AG04450 (cell line): ENCODE measurements around the gene R3HDM1. TPM values are rescaled to one million over a fixed set of nuclear protein-coding genes. Genes with fewer than 3 reads are reported as not detected.

Source experiments
- CTCF ChIA-PET: fragments of 300-600, 350-600 bp; formaldehyde crosslinking; extraction: SDS; loops from one replicate; lab custom pipeline; 2022; ENCODE audit warnings: antibody characterized with exemption, inconsistent platforms; lab: Charles Lee
- POLR2A ChIA-PET: fragments of 350-600 bp; formaldehyde crosslinking; extraction: SDS; loops from one replicate; lab custom pipeline; 2021; ENCODE audit warnings: antibody characterized with exemption, inconsistent platforms; lab: Yijun Ruan, JAX
- DNase-seq: peaks from one replicate; pipeline ENCODE4 v3.0.0-alpha.2; 2011; ENCODE audit warnings: low read depth, low spot score
- H3K27ac ChIP-seq: one replicate; pipeline ENCODE4 v1.5.1; 2012; ENCODE audit warnings: low read depth, low read length, control low read depth
- H3K27me3 ChIP-seq: one replicate; pipeline ENCODE4 v1.6.0; 2012; ENCODE audit warnings: low read length; ENCODE audit not compliant: control insufficient read depth, insufficient read depth
- H3K4me3 ChIP-seq: 2 replicates; pipeline ENCODE4 v1.5.1; 2011; ENCODE audit warnings: mild to moderate bottlenecking, low read depth, low read length, control low read depth
- H3K9me3 ChIP-seq: 2 replicates; pipeline ENCODE4 v1.5.1; 2012; ENCODE audit warnings: low read length; ENCODE audit not compliant: control insufficient read depth, insufficient read depth
- polyA plus RNA-seq: library from polyadenylated mRNA; depleted of rRNA; stranded (reverse); fragments of >200 nt; gene quantifications from 2 replicates; pipeline ENCODE4 v1.2.3, GENCODE V29; 2011
- TF ChIP-seq, protein P1 (sequence below): IDR thresholded peaks from 2 replicates; pipeline ENCODE4 v1.5.1; 2011; ENCODE audit warnings: low read depth, low read length, control low read depth, inconsistent platforms

R3HDM1 gene
- polyA plus RNA-seq, 1 experiment, result 39.1 TPM

DNA sequence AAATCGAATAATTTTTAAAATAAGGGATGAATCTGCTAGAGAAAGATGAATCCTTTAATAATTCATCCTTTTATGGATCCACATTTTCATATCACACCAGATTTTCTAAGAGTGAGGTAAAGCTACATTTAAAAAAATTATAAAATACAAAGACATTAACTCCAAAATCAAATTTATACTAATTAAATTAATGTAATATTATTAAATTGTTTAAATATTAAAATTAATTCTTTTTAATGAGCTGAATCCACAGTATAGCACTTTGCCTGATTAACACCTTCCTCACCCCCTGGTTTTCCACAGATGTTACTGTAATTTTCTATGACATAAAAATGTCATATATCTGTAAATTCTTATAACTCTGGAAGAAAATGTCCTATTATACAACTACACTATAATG is 26.5 kb upstream of the R3HDM1 start:
- Histone ChIP-seq H3K27me3 (no peaks in the 10 kb centered on the region), H3K4me3 (no peak overlapping the region), H3K27ac (no peak overlapping the region), H3K9me3 (no peaks in the 10 kb centered on the region)
- ChIA-PET POLR2A (no interaction called here), CTCF (interaction anchor here (1.5 kb wide), 1 partner anchor 501 kb away, joined by 5 read pairs; no protein-coding TSS in a partner anchor)
- no peak for DNase-seq
- TF ChIP-seq, protein P1, sequence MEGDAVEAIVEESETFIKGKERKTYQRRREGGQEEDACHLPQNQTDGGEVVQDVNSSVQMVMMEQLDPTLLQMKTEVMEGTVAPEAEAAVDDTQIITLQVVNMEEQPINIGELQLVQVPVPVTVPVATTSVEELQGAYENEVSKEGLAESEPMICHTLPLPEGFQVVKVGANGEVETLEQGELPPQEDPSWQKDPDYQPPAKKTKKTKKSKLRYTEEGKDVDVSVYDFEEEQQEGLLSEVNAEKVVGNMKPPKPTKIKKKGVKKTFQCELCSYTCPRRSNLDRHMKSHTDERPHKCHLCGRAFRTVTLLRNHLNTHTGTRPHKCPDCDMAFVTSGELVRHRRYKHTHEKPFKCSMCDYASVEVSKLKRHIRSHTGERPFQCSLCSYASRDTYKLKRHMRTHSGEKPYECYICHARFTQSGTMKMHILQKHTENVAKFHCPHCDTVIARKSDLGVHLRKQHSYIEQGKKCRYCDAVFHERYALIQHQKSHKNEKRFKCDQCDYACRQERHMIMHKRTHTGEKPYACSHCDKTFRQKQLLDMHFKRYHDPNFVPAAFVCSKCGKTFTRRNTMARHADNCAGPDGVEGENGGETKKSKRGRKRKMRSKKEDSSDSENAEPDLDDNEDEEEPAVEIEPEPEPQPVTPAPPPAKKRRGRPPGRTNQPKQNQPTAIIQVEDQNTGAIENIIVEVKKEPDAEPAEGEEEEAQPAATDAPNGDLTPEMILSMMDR, result no peak

DNA sequence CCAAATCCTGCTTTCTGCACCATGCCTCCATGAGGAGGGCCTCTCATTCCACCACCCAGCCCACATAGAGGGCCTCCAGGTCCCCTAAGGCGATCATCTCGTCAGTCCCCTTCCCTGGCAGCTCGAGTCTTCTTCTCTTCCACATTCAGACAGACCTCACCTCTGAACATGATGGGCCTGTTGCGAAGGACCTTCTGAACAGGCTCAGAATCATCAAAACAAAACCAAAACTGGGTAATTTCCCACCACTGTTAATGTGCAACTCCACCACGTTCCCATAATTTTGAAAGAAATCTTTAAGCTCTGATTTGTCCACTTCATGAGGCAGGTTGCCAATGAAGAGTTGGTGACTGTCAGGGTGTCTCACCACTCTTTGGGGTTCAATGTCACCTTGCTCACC is 20.7 kb upstream of the R3HDM1 start:
- H3K9me3 ChIP-seq, result no peaks in the 10 kb centered on the region
- no peaks in the 10 kb centered on the region for H3K27me3 ChIP-seq
- ChIA-PET CTCF (no interaction called here), POLR2A (no interaction called here)
- H3K27ac ChIP-seq, result no peak overlapping the region
- H3K4me3 ChIP-seq, result no peak overlapping the region
- no peak for DNase-seq
- TF ChIP-seq, protein P1, result no peak

DNA sequence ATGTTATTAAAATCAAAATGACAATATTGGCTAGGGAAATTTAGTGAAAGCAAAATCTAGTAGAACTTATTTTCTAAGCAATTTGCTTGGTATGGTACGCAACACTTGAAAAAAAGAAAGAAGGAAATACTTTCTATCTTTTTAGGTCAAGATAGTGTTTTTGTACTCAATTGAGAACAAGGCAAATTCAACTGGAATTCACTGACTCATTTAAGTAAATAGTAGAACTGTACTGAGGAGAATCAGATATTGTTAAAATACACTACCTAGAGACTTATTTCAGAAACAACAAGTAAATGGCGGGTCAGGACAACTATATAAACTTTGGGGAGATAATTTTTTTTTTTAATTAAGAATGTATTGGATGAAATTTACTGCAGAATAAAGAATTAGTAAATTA is 19.2 kb upstream of the R3HDM1 start:
- ChIA-PET CTCF (no interaction called here), POLR2A (no interaction called here)
- Histone ChIP-seq H3K4me3 (no peak overlapping the region), H3K27me3 (no peaks in the 10 kb centered on the region), H3K27ac (no peak overlapping the region), H3K9me3 (no peaks in the 10 kb centered on the region)
- no peak for DNase-seq
- TF ChIP-seq, protein P1, result no peak

DNA sequence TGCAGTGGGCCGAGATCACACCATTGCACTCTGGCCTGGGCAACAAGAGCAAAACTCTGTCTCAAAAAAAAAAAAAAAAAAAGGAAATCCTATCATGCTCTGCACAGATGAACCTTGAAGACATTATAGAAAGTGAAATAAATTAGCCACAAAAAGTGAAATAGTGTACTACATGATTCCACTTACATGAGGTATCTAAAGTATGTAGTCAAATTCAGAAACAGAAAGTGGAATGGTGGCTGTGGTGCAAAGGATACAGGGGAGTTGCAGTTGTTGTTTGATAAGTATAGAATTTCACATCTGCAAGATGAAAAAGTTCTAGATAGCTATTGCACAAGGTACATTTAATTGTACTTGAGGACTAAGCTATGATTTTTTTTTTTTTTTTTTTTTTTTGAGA is 5.5 kb upstream of the R3HDM1 start:
- H3K27me3 ChIP-seq, result no peaks in the 10 kb centered on the region
- no peak overlapping the region for H3K27ac ChIP-seq
- TF ChIP-seq, protein P1, result no peak
- H3K9me3 ChIP-seq, result no peaks in the 10 kb centered on the region
- no peak overlapping the region for H3K4me3 ChIP-seq
- DNase-seq, result no peak
- POLR2A ChIA-PET, result interaction anchor here (0.7 kb wide), 1 partner anchor 155 kb away, joined by 6 read pairs; no protein-coding TSS in a partner anchor
- CTCF ChIA-PET, result interaction anchor here (1.1 to 1.5 kb wide), 2 partner anchors 9 to 522 kb away, joined by 3 to 4 read pairs; no protein-coding TSS in a partner anchor

DNA sequence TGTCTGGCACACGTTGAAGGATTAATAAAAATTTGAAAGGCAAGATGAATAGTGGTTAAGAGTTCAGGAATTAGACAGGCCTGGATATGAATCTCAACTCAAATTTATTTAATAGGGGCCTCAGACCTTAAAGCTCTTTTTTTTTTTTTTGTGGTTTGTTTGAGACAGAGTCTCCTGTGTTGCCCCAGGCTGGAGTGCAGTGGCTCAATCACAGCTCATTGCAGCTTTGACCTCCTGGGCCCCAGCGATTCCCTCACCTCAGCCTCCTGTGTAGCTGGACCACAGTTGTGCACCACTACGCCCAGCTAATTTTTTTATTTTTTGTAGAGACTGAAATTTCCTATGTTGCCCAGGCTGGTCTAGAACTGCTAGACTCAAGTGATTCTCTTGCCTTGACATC is 3.3 kb upstream of the R3HDM1 start:
- ChIA-PET CTCF (interaction anchor here (0.5 kb wide), 1 partner anchor 1685 kb away, joined by 4 read pairs; no protein-coding TSS in a partner anchor), POLR2A (no interaction called here)
- no peak for DNase-seq
- no peaks in the 10 kb centered on the region for H3K27me3 ChIP-seq
- H3K9me3 ChIP-seq, result no peaks in the 10 kb centered on the region; the same call in 1 of the 2 replicates
- H3K27ac ChIP-seq, result no peak overlapping the region
- H3K4me3 ChIP-seq, result no peak overlapping the region
- TF ChIP-seq, protein P1, result no peak
